Activated CD8-positive, alpha-beta memory T cell treated with anti-CD3 and anti-CD28 coated beads, Interleukin-2, amount 50 U/mL, for 48 hours (primary cell): ENCODE measurements around the gene RTP3.

ENCODE experiments used
- DNase-seq: peaks from one replicate; pipeline ENCODE4 v3.0.0-alpha.2; 2020

Gene RTP3

DNA sequence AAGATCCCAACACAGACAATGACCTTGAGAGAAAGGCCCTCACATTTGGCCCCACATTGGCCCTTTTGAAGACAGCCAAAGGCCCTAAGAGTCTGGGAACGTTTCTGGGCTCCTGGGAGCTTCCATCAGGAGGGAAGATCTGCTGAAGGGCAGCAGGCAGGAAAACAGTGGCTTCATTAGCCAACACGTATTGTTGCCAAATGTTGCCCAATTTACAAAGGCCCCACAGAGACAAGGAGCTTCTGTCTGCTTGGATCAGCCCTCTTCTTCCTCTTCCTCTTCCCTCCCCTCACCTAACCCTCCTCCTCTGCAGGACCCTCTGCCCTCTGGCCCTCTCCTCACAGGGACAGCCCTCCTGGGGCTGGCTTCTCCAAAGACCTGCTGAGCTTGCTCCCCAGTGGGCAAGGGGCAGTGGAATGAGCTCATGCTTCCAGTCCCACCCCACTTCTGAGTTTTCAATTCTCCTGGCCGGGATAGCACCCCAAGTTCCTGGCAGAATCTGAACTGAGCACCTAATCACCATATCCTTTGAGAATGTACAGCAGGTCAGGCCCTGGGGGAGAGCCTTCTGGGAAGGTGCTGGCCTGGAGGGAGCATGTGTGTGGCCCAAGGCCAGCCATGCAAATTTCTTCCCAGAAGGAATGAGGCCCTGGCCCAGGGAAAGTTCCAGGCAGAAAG lies 28.0 kb upstream of the RTP3 start:
- DNase-seq = peak; percentile 29

DNA sequence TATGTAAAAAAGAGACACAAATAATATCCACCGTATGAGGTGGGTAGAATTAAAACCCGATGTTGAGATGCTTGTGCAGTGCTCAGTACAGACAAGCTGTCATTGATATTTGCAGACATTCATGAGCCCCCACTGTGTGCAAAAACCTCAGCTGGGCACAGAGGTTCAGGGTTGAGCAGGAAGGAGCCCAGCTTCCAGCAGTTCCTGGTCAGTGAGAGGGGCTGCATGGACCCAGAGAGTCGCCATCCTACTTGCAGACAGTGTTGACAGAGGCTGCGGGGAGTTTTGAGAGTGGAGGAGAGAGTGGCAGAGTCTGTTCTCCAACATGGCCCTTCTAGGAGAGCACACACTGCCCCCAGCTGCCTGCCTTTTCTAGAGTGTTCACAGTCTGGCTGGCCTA lies 26.9 kb upstream of the RTP3 start:
- DNase-seq = peak; percentile 25

DNA sequence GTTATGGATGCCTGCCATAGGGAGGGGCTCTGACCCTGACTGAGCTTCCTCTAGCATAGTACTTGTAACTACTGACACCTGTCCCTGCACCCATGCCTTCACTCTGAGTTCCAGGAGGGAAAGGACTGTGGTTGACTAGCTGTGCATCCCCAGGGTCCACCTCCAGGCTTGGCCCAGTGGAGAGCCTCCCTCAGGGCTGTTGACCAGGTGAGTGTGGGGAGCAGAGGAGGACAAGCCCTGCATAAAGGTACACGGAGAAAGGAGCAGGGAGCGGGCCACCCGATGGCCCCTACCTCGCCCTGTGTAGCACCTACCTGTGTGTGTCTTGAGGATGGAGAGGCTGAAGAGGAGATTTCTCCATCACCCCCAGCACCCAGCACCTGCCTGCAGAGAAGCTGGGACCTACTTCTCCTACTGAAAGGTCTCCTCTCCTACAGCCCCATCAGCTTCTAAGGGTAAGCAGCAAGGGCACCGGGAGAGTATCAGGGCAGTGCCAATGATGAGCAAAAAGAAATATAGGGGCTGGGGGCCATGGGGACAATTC lies 26.3 kb upstream of the RTP3 start:
- DNase-seq = peak; percentile 29

DNA sequence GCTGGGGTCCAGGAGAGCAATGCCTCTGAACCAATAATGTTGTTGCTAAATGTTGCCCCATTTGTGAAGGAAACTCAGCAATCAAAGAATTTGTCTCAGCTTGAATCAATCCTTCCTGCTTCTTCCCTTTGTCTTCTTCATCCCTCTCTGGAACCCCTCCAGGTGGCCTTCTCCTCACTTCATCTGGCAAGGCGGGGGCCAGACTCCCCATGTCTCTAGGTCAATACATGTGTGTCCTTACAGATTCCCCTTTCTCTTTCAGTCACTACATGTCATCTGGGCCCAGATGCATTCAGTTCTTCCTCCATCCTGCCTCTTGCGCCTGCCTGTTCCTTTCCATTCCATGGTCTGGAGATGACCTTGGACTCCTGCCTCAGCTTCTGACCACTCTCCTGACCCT lies 25.0 kb upstream of the RTP3 start:
- DNase-seq = peak; percentile 10

- DNase-seq = peak; percentile 13
Measured at GRCh38 chr3:46477145-46477544, 20.6 kb upstream of the RTP3 start.

DNA sequence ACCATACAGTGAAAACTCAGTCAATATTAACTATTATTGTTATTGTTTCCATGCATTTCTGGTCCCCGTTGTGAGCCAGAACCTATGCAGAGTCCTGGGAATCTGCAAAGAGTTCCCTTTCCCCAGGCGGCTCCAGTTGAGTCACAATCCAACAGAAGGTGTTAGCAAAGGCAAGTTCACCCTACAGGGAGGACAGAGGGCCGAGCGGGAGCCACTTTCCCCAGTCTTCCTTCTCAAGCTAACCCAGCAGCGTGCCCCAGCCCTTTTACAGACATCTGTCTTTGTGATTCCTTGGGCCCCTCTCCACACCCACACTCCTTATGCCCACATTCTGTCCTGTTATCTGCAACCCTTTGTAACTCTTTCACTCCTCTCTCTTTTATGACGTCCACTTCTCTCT lies 20.0 kb upstream of the RTP3 start:
- no peak for DNase-seq

DNA sequence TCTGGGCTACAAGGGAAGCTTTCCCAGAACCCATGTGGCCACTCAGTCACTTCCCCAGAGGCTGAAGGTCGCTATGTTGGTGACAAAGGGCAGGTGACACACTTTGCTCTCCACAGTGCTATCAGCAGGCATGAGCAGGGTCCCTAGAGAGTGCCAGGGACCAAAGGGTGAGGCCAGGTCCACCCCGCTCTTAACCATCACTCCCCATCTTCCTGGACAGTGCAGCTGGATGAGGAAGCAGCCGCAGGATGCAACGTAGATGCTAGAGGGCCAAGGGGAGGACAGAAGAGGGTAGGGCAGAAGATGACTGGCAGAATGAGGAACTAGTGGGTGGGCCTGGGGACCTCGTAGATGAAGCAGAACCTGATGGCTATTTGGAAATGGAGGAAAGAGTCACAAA lies 19.4 kb upstream of the RTP3 start:
- DNase-seq = no peak

DNA sequence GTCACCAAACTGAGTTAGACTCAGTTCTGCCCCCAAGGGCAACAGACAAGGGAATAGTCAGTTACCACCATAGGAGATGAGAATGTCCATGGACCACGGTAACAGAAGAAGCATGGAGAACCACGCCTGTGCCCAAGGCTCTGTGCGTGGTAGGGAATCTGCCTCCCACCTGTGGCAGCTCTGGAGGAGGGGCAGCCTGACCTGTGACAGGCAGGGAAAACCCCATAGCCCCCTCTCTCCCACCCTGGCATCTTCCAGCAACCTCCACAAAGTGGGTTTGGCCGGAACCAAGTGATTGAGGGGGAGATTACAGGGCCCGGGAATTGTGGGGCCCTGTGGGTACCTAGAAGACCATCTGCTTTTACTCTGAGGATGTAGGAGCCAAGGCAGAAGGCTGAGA lies 18.8 kb upstream of the RTP3 start:
- no peak for DNase-seq

GRCh38 chr3:46479696-46480095 lies 18.1 kb upstream of the RTP3 start:
- DNase-seq = no peak

- no peak for DNase-seq
Measured at GRCh38 chr3:46480491-46481195, 17.1 kb upstream of the RTP3 start.

- no peak for DNase-seq
Measured at GRCh38 chr3:46481636-46482035, 16.1 kb upstream of the RTP3 start.

DNA sequence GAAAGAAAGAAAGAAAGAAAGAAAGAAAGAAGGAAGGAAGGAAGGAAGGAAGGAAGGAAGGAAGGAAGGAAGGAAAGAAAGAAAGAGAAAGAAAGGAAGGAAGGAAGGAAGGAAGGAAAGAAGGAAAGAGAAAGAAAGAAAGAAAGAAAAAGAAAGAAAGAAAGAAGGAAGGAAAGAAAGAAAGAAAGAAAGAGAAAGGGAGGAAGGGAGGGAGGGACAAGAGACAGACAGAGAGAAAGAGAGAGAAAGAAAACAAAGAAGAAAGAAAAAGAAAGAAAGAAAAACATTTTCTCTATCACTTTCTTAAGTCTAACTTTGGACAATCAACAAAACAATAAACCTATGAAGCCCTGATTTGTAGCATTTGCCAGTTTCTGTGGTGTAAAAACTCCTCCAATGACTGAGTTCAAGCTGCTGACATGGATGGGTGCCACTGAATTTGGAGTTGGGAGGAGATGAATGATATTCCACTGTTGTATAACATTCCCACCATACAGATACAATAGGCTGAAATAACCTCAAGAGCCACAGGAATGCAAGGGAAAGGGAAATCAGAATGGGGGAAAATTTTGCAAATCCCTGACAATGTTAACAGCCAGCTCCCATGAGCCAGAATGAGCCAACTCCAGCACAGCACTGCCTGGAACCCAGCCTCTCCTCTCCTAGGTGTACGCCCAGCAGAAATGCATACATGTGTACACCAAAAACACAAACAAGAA lies 15.0 kb upstream of the RTP3 start:
- no peak for DNase-seq

DNA sequence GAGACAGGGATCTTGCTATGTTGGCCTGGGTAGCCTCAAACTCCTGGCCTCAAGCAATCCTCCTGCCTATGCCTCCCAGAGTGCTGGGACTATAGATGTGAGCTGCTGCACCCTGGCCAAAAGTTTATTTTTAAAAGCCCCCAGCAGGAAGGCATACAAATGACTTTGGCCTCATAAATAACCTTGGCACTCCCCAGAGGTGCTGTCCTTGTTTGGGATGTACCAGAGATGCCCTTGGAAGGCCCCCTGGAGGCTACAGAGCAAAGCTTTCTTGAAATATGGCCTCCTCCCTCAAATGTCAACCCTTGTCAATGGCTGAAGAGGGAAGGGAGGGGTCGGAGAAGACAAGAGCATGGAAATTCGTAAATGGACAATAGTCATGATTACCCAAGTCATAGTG lies 14.0 kb upstream of the RTP3 start:
- no peak for DNase-seq

- DNase-seq = no peak
Measured at GRCh38 chr3:46484388-46484787, 13.4 kb upstream of the RTP3 start.

GRCh38 chr3:46484911-46485778 lies 12.6 kb upstream of the RTP3 start:
- no peak for DNase-seq

GRCh38 chr3:46485779-46486175 lies 12.0 kb upstream of the RTP3 start:
- no peak for DNase-seq

- peak; percentile 92 for DNase-seq
Measured at GRCh38 chr3:46488735-46489361, 8.9 kb upstream of the RTP3 start.

GRCh38 chr3:46489381-46489780 lies 8.4 kb upstream of the RTP3 start:
- DNase-seq = no peak

GRCh38 chr3:46489875-46490274 lies 7.9 kb upstream of the RTP3 start:
- DNase-seq = no peak

GRCh38 chr3:46490338-46491084 lies 7.3 kb upstream of the RTP3 start:
- DNase-seq = no peak
